GM19328 (cell line): ENCODE measurements around the gene PDP2.

ENCODE experiments used
- ATAC-seq: cut with Tn5 transposase; IDR thresholded peaks from one replicate; pipeline ENCODE4 v1.9.1; 2021; ENCODE audit warnings: mild to moderate bottlenecking, moderate library complexity; ENCODE audit not compliant: unreplicated experiment

Gene PDP2

DNA sequence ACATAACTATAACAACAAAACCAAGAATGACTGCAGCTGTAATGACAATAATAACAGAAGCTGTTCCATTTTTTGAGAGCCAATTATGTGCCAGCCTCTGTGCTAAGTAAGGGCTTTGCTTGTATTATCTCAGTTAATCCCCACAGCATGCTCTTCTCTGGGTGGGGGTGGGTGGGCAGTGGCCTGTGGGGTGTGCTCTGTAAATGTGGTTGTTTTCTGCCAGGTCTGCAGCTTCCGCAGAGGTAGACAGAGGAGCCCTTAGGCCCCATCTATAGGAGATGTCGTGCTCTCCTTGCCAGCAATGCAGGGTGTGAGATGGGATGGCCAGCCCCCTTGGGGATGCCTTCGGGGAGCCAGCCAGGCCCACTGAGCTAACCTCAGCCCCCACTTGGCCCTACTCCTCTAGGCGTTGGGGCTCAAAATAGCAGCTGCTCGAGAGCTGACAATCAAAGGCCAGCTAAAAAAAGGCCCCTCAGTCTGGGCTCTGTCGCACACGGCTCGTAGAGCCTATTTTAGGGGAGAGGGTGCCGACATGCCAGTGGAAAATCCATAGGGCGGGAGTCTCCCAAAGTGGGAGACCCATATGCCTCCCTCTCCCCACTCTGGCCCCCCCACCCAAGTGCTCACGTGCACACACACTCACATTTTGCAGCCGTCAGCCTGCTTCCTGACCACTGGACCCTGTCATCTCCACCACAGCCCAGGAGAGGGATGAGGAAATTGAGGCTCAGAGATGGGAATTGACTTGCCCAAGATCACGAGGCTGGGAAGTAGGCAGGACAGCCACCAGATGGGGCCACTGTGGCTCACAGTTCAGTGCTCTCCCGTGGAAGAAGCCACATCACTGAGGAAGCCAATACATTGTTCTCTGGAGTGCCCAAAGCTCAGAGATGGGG lies 22.6 kb downstream of the PDP2 start:
- ATAC-seq: no peak

GRCh38 chr16:66903544-66904427 lies 23.5 kb downstream of the PDP2 start:
- no peak for ATAC-seq

DNA sequence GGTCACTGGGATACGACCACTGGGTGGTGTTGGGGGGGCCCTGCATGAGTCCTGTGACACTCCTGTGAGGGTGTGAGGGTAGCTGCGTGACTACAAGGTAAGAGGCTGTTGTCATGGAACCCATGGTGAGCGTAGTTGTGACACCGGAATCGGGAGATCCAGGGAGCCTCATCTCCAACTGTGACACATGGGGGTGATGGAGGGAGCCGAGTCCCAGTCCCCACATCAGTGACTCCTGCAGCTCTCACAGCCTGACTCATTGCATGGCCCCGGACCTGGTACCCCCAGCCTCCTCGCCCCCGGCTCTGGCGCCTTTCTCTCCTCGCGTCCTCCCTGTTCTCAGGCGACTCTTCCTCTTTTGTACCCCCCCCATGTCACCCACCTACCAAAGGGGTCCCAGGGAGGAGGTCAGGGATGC lies 24.1 kb downstream of the PDP2 start:
- ATAC-seq: no peak

DNA sequence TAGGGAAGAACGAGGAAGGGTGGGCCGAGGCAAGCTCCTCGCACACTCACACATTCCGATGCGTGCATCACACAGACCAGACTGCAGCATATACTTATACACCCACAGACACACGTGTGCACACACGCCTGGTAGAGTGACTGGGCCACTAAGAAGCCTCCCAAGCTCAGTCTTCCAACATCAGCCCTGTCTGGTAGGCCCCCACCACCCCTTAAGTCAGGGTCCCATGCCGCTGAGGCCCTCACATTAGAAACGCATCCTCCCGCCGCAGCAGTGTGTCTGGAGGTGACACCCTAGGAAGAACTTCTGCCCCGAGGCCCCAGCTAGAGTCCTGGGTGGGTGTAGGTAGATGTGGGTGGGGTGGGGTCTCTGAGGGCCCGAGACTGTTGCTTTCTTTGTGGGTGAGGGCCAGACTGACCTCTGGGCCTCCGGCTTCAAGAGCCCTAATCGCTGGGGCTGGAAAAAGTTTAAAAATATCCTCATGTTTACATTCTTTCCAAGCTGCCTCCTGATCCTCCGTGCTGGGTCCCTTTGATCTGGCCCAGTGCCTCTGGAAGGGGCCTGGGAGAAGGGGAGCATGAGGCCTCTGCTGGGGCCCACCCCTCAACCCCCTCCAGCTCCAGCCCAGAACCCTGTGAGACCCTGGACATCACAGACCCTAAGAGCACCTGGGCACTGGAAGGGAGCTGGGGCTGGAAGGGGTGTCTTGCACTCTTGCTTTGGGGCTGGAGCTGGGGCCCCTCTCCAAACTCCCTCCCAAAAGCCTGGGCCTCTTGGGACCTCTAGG lies 24.7 kb downstream of the PDP2 start:
- ATAC-seq: no peak

DNA sequence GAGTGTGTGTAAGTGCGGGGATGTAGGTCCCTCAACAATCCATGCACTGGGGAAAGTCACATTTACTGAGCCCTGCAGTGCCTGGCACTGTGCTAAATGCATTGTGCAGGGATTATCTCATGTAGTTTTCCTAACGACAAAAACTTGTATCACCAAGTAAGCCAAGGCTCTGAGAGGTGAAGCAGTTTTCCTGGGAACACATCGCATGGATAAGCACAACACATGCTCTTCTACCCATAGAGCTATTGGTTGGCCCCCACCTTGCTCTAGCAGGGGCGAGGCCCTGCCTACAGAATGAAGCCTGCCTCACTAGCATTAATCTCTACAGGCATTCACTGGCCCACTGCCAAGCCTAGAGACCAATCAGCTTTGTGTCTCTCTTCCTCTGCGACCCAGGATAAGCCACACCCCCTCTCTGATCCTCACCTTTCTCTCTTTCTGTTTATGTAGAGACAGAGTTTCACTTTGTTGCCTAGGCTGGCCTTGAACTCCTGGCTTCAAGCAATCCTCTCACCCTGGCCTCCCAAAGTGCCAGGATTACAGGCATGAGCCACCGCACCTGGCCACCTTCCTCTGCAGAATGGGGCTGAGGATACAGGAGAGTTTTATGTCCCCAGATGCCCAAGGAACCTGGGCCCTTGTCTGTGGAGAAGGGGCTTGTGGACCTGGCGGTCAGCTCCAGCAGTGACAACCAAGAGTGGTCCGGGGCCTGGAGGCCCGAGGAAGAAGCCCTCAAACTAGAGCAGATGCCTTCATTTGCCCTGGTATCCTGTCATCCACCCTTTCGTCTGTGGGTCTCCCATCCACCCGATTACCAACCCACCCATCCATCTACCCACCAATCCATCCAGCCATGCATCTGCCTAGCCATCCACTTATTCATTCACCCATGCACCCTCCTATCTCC lies 25.6 kb downstream of the PDP2 start:
- ATAC-seq: no peak

GRCh38 chr16:66906916-66907836 lies 26.9 kb downstream of the PDP2 start:
- ATAC-seq: no peak

DNA sequence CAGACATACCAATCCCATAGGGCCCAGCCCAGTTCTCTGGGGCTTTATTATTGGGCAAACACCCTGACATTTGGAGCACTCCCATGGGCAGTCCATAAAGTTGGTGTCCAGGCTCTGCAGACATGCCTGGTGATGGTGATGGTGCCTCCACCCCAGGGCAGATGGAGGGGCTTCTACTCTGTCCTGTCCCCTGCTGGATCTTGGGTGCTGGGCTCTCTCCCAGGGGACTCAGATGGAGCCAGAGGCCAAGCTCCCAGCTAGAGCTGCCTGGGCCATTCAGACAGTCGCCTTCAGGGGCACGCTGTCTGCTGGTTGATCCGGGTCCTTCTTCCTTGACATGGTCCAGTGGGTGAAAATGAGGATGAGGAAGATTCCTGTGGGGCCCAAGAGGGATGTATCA lies 27.8 kb downstream of the PDP2 start:
- no peak for ATAC-seq

GRCh38 chr16:66908762-66909559 lies 28.6 kb downstream of the PDP2 start:
- no peak for ATAC-seq

DNA sequence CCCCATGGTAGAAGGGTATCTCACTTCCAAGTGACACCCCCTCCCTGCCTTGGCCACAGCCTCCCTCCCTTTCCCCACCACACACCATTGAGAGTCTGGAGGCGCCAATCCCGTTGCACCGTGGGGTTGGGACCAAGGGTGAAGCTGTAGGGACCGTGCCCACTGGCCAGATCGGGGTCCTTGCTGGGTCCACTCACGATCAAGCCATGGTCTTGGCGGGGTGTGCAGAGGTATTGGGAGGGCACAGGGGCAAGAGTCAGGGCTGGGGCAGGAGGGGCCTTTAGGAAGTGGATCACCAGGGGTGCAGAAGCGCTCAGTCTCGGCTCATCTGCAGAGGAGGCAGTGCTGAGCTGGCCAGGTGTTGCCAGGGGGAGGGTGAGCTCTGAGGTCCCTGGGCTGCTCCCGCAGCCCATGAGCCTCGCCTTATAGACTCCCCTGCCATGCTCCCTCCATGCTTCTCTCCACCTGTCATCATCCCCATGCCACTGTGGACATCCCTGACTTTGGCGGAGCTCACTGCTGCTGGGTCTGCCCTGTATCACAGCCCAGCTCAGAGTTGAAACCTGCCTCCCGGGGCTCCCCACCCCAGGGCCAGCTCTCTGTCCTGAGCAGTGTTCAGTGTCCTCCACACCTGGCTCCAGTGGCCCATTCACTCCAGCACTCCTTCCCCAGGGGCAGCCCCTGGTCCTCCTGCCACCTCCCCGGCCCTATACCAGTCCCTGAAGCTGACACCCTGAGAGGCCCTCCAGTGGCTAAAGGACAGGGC lies 30.0 kb downstream of the PDP2 start:
- ATAC-seq: no peak

DNA sequence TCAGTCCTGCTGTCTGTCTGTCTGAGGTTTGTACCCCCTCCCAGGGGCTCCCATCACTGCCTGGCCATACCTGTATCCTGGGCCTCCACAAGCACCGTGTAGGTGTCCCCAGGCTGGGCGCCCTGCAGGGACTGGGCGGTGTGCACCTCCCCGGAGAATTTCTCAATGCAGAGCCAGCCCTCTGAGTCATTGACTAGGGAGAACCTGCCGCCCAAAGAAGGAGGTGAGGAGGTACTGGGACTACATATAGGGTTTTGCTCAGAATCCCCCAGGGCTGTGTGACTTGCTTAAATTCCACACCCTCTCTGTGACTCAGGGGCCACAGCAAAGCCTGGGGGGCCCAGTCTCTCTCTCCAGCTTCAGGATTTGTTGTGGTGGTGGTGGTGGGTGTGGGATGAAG lies 30.8 kb downstream of the PDP2 start:
- no peak for ATAC-seq

GRCh38 chr16:66911801-66912200 lies 31.5 kb downstream of the PDP2 start:
- ATAC-seq: no peak

- ATAC-seq: no peak
Measured at GRCh38 chr16:66913081-66913480, 32.8 kb downstream of the PDP2 start.

DNA sequence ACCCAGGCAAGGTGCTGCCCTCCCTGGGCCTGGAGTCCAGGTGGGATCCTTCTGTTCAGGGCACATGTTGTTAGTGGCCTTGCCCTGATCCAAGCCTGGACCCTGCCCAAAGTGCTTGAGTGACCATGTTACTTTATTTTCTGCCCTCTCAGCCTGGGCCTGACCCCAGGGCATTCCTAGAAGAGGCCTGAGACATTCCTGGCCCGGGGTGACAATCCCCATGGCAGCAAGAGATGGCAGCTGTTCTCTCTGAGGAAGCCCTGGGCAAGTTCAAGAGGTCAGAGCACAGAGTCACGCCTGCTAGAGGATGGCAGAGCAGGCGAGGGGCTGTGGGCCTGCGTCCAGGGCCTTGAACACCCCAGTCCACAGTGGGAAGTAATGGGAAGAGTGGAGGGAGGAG lies 33.4 kb downstream of the PDP2 start:
- ATAC-seq: no peak

GRCh38 chr16:66914541-66914940 lies 34.2 kb downstream of the PDP2 start:
- no peak for ATAC-seq

GRCh38 chr16:66915041-66915440 lies 34.7 kb downstream of the PDP2 start:
- ATAC-seq: no peak

DNA sequence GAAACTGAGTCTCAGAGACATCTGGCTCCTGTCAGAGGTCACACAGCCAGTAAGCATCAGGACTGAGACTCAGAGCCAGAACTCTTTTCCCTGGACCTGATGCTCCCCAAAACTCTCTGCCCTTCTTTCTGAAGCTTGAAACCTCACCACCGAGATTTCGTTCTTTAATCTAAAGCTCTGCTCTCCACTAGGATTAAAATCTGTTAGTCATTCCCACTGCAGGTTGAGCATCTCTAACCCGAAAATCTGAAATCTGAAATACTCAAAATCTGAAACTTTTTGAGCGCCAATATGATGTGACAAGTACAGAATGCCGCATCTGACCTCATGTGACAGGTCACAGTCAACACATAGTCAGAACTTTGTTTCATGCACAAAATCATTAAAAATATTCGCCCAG lies 36.2 kb downstream of the PDP2 start:
- no peak for ATAC-seq

- no peak for ATAC-seq
Measured at GRCh38 chr16:66917741-66918140, 37.4 kb downstream of the PDP2 start.
